GM19351 (cell line): ENCODE data around the gene HES5.

Experiments used
- ATAC-seq: cut with Tn5 transposase; IDR thresholded peaks from one replicate; pipeline ENCODE4 v1.9.1; 2021; ENCODE audit warnings: mild to moderate bottlenecking, moderate library complexity; ENCODE audit not compliant: unreplicated experiment

HES5 gene

GRCh38 chr1:2483026-2483425, 47.0 kb downstream of the HES5 start:
- ATAC-seq, result no peak

GRCh38 chr1:2482588-2482987, 47.5 kb downstream of the HES5 start:
- no peak for ATAC-seq

- no peak for ATAC-seq
Observed at GRCh38 chr1:2481885-2482284, 48.2 kb downstream of the HES5 start.

- ATAC-seq, result no peak
Observed at GRCh38 chr1:2480986-2481364, 49.1 kb downstream of the HES5 start.

- no peak for ATAC-seq
Observed at GRCh38 chr1:2480236-2480985, 49.7 kb downstream of the HES5 start.

- no peak for ATAC-seq
Observed at GRCh38 chr1:2479618-2480017, 50.4 kb downstream of the HES5 start.

GRCh38 chr1:2479186-2479585, 50.9 kb downstream of the HES5 start:
- ATAC-seq, result no peak
